SH-SY5Y (cell line): ENCODE results near the gene IGF1R.
A peak's percentile ranks its signal among the peaks of the same experiment; 100 is the strongest.

ENCODE experiments used
- GATA2 ChIP-seq: IDR thresholded peaks from 2 replicates; pipeline ENCODE4 v1.6.1; 2011; ENCODE audit warnings: mild to moderate bottlenecking, low read depth, low read length
- GATA3 ChIP-seq: IDR thresholded peaks from 2 replicates; pipeline ENCODE4 v1.6.1; 2011; ENCODE audit warnings: low read depth, mild to moderate bottlenecking, low read length, moderate library complexity

The IGF1R gene

GRCh38 chr15:98909968-98910885 lies 261.9 kb downstream of the IGF1R start:
- no peak for TF ChIP-seq GATA2

GRCh38 chr15:98914626-98915025 lies 266.3 kb downstream of the IGF1R start:
- no peak for TF ChIP-seq GATA3
- TF ChIP-seq GATA2 = no peak

GRCh38 chr15:98916826-98917225 lies 268.5 kb downstream of the IGF1R start:
- no peak for TF ChIP-seq GATA3
- TF ChIP-seq GATA2 = no peak

- TF ChIP-seq GATA3 (no peak), GATA2 (no peak)
Observed at GRCh38 chr15:98917417-98917816, 269.1 kb downstream of the IGF1R start.

GRCh38 chr15:98920091-98920880 lies 271.9 kb downstream of the IGF1R start:
- TF ChIP-seq GATA2 = no peak
- TF ChIP-seq GATA3 = no peak

GRCh38 chr15:98923171-98923570 lies 274.8 kb downstream of the IGF1R start:
- TF ChIP-seq GATA2 (no peak), GATA3 (no peak)

- no peak for TF ChIP-seq GATA3
- no peak for TF ChIP-seq GATA2
Observed at GRCh38 chr15:98923579-98923978, 275.2 kb downstream of the IGF1R start.

GRCh38 chr15:98924401-98925049 lies 276.2 kb downstream of the IGF1R start:
- TF ChIP-seq GATA2 (no peak), GATA3 (no peak)

- TF ChIP-seq GATA3 (no peak), GATA2 (no peak)
Observed at GRCh38 chr15:98926236-98926635, 277.9 kb downstream of the IGF1R start.

GRCh38 chr15:98927022-98927421 lies 278.7 kb downstream of the IGF1R start:
- TF ChIP-seq GATA2 = peak; percentile 60; the same call in 1 of the 2 replicates
- no peak for TF ChIP-seq GATA3

GRCh38 chr15:98927996-98928395 lies 279.7 kb downstream of the IGF1R start:
- no peak for TF ChIP-seq GATA2
- TF ChIP-seq GATA3 = no peak

- TF ChIP-seq GATA2 = no peak
Observed at GRCh38 chr15:98930576-98930975, 282.2 kb downstream of the IGF1R start.

- TF ChIP-seq GATA3 (no peak), GATA2 (no peak)
Observed at GRCh38 chr15:98931004-98931403, 282.7 kb downstream of the IGF1R start.

GRCh38 chr15:98933406-98933805 lies 285.1 kb downstream of the IGF1R start:
- TF ChIP-seq GATA3 (no peak), GATA2 (no peak)

- TF ChIP-seq GATA2 = no peak
- no peak for TF ChIP-seq GATA3
Observed at GRCh38 chr15:98935736-98936135, 287.4 kb downstream of the IGF1R start.
